ENCODE results near the gene CNKSR1.
"Not testable (repeated sequence)": the region's sequence is repeated elsewhere in the genome, so short reads cannot be mapped to it uniquely, and the experiment has no call there.

The CNKSR1 gene

DNA sequence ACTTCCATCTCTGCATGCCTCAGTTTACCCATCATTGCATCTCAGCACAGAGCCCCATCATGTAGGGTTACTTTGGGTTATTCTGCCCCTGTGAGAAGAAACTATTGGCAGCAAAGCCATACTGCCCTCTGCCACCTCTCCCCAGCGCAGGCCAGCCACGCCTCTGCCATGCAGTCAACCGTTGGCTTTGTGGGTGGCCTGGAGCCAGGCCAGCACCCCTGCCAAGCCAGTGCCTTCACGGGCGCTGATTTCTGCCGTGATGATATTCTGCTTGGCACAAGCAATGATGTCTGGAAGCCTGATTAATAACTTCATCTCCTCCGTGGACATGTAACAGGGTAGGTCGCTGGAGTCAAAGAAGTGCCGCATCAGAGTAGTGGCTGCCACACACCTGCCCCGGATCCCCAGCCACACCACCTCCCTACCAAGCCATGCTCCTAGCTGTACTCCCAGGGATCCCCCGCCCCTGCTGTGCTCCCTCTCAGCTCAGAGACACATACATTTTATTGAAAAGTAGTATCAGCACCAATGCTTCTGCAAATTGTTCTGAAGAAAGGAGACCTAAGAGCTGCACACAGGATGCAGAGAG lies 41.7 kb downstream of the CNKSR1 start:
- H3K27me3 ChIP-seq (ENCODE audit: control insufficient read depth, insufficient read depth, low read length): peaks cover 6% of the 10 kb centered on the region
- peaks cover 5% of the 10 kb centered on the region for H3K4me1 ChIP-seq (ENCODE audit: control insufficient read depth, insufficient read depth, low read length)
- H3K9ac ChIP-seq (ENCODE audit: low read depth, low read length): no peak overlapping the region

DNA sequence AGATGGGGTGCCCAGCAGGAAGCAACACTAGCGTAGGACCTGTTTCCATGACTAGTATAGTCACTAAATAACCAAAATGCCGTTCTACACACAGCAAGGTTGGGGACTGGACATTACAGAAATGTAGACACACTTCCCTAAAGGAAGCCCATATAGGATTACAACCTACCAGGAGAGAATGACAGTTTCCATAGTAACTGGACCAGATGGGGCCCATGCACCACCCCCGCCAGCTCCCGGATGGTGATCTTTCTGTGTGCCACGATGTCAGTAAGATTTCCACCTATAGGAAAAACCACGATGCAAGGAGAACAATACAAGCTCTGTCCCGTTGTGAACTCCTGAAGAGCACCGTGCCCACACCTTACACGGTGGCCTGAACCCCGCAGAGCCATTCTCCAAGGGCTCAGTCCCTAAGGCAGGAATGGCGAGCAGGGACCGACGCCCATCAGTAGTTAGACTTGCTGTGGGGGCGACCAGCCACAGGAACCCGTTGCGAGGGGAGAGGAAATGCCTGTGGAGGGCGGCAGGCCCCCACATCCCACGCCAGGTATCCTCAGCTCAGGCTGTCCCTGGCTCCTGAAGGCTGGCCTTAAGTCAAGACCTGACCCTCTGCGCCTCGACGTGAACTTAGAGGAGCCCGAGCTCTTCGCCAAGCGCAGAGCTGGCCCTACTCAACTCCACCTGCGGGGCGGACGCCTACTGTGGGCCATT lies 43.1 kb downstream of the CNKSR1 start:
- Histone ChIP-seq H3K9ac (ENCODE audit: low read depth, low read length) (no peak overlapping the region), H3K9me3 (ENCODE audit: control insufficient read depth, insufficient read depth, low read length) (no peaks in the 10 kb centered on the region), H3K27me3 (ENCODE audit: control insufficient read depth, insufficient read depth, low read length) (peaks cover 16% of the 10 kb centered on the region), H3K36me3 (ENCODE audit: control insufficient read depth, insufficient read depth, low read length) (no peaks in the 10 kb centered on the region), H3K4me1 (ENCODE audit: control insufficient read depth, insufficient read depth, low read length) (peaks cover 8% of the 10 kb centered on the region), H3K4me3 (ENCODE audit: low read depth, low read length) (no peak overlapping the region)

More for the DNA sequence above, 41.7 kb downstream of the CNKSR1 start:
- no peak overlapping the region for H3K4me3 ChIP-seq (ENCODE audit: low read depth, low read length)
- H3K9me3 ChIP-seq (ENCODE audit: control insufficient read depth, insufficient read depth, low read length): no peaks in the 10 kb centered on the region
- H3K36me3 ChIP-seq (ENCODE audit: control insufficient read depth, insufficient read depth, low read length): no peaks in the 10 kb centered on the region

DNA sequence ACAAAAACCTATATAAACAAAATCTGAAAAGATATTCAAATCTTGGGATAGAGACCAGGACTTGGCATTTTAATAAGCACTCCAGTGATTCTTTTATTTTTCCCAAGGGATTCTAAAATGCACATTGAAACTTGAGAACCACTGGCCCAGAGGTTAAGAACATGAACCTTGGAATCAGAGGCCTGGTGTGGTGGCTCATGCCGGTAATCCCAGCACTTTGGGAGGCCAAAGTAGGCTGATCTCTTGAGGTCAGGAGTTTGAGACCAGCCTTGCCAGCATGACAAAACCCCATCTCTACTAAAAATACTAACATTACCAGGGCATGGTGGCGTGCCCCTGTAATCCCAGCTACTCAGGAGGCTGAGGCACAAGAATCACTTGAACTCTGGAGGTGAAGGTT lies 43.8 kb downstream of the CNKSR1 start:
- Histone ChIP-seq H3K27me3 (ENCODE audit: control insufficient read depth, insufficient read depth, low read length) (peaks cover 20% of the 10 kb centered on the region), H3K9me3 (ENCODE audit: control insufficient read depth, insufficient read depth, low read length) (no peaks in the 10 kb centered on the region)

DNA sequence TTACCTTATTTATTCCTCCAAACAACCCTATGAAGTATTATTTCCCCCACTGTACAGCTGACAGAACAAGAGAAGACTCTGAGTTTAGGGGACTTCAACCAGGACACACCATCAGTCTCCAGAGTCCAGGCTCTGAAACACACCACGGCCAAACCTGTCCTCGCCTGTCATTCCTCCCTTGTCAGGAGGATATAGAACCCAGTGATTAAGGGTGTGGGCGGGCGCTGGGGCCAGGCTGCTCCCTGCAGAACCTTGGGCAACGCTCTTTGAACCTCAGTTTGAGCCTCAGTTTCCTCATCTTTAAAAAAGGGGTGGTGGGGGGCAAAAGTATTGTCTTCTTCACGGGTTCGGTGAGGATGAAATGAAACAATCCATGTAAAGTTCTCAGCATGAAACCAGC lies 47.3 kb downstream of the CNKSR1 start:
- peak overlapping the region; percentile 75 for H3K4me3 ChIP-seq (ENCODE audit: low read depth, low read length)
- H3K27me3 ChIP-seq (ENCODE audit: control insufficient read depth, insufficient read depth, low read length): peaks cover 27% of the 10 kb centered on the region
- H3K4me1 ChIP-seq (ENCODE audit: control insufficient read depth, insufficient read depth, low read length): peaks cover 5% of the 10 kb centered on the region
- no peaks in the 10 kb centered on the region for H3K9me3 ChIP-seq (ENCODE audit: control insufficient read depth, insufficient read depth, low read length)
- no peaks in the 10 kb centered on the region for H3K36me3 ChIP-seq (ENCODE audit: control insufficient read depth, insufficient read depth, low read length)
- H3K9ac ChIP-seq (ENCODE audit: low read depth, low read length): no peak overlapping the region

More for the DNA sequence above, 43.8 kb downstream of the CNKSR1 start:
- Histone ChIP-seq H3K36me3 (ENCODE audit: control insufficient read depth, insufficient read depth, low read length) (no peaks in the 10 kb centered on the region), H3K4me3 (ENCODE audit: low read depth, low read length) (no peak overlapping the region), H3K9ac (ENCODE audit: low read depth, low read length) (no peak overlapping the region), H3K4me1 (ENCODE audit: control insufficient read depth, insufficient read depth, low read length) (peaks cover 8% of the 10 kb centered on the region)

DNA sequence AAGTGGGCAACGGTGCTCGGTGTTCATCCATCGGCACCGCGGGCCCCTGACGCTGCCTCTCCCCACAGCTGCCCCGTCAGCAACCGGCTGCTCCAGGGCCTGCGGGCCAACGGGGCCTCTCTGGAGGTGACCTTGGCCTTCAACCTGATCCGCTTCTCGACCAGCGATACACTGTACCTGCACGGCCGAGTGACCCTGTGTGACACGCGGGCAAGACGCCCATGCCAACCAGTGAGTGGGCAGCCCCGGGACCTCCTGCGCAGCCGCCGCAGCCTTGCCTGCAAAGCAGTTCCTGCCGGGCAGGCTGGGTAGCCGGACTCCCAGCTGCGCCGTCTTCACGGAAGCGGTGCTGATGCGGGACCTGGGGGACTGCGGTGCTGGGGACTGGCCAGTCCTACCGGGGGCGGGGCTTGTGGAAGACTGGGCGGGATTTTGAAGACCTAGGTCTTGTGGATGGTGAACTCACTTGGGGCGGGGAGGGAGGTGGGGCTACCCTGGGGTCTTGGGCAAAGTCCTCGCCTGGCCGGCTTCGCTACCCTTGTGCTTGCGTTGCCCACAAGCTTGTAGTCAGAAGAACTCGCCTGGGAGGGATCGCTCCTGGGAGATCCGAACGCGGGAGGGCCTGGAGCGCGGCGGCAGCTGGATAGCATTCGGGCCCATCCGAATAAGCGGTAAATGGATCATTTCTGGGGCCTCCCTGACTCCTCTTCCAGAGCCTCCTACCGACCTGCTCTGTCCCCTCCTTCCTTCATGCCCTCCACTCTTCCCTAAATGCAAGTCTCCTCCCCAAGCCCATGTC lies 47.9 kb downstream of the CNKSR1 start:
- Histone ChIP-seq H3K9me3 (ENCODE audit: control insufficient read depth, insufficient read depth, low read length) (no peaks in the 10 kb centered on the region), H3K4me1 (ENCODE audit: control insufficient read depth, insufficient read depth, low read length) (peaks cover 3% of the 10 kb centered on the region), H3K9ac (ENCODE audit: low read depth, low read length) (no peak overlapping the region), H3K27me3 (ENCODE audit: control insufficient read depth, insufficient read depth, low read length) (peaks cover 27% of the 10 kb centered on the region), H3K36me3 (ENCODE audit: control insufficient read depth, insufficient read depth, low read length) (no peaks in the 10 kb centered on the region), H3K4me3 (ENCODE audit: low read depth, low read length) (peak overlapping the region; percentile 75)

DNA sequence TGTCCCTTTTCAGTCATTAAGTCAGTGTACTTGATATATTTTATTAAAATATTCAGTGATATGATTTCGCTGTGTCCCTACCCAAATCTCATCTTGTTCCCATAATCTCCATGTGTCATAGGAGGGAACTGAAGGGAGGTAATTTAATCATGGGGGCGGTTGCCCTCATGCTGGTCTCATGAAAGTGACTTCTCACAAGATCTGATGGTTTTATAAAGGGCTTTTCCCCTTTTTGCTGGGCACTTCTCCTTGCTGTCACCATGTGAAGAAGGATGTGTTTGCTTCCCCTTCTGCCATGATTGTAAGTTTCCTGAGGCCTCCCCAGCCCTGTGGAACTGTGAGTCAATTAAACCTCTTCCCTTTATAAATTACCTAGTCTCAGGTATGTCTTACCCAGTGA lies 53.4 kb downstream of the CNKSR1 start:
- not testable (repeated sequence) for H3K9ac ChIP-seq (ENCODE audit: low read depth, low read length); H3K27me3 ChIP-seq (ENCODE audit: control insufficient read depth, insufficient read depth, low read length); H3K9me3 ChIP-seq (ENCODE audit: control insufficient read depth, insufficient read depth, low read length); H3K4me3 ChIP-seq (ENCODE audit: low read depth, low read length); H3K4me1 ChIP-seq (ENCODE audit: control insufficient read depth, insufficient read depth, low read length); H3K36me3 ChIP-seq (ENCODE audit: control insufficient read depth, insufficient read depth, low read length)

DNA sequence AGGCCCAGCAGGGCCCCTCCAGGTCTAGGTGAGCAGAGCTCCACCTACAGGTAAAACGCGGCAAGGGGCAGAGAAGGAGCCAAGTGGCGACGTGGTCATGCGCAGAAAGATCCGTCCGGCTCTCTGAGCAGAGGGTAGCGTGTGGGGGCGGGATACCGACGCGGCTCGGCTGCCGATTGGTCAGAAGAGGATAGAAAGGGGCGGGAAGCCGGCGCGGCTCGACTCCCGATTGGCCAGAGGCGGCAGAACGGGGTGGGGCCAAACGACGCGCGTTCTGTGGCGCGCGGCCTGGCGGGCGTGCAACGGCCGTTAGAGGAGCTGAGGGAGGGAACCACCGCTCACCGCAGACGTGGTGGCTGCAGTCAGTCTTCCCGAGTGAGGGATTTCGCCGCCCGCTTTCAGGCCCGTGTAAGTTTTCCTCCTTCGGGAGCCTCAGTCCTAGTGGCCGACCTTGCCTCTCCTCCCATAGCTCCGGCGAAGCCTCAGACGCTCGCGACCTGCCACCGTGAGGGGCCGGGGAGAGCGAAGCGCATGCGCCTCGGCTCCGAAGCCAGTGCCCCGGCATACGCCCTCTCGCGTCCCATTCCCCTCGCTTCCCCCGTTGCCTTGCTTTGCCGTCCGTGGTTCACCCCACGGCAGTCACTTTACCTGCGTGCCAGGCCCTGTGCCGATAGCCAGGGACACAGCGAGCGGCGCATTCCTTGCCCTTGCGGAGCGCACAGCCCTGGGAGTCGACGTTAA lies 56.8 kb downstream of the CNKSR1 start, which contains the start of gene CEP85:
Gene CEP85 (plus strand): TSS at position 298 of the 741 bp plus-strand sequence. CDS start 5,584 bp downstream, outside the sequence.
- peak within 1 kb of the TSS; percentile 98 for H3K4me3 ChIP-seq (ENCODE audit: low read depth, low read length)
- no peaks in the 10 kb centered on the region for H3K36me3 ChIP-seq (ENCODE audit: control insufficient read depth, insufficient read depth, low read length)
- no peaks in the 10 kb centered on the region for H3K27me3 ChIP-seq (ENCODE audit: control insufficient read depth, insufficient read depth, low read length)
- peaks cover 3% of the 10 kb centered on the region for H3K4me1 ChIP-seq (ENCODE audit: control insufficient read depth, insufficient read depth, low read length)
- H3K9ac ChIP-seq (ENCODE audit: low read depth, low read length): peak within 1 kb of the TSS; percentile 92
- H3K9me3 ChIP-seq (ENCODE audit: control insufficient read depth, insufficient read depth, low read length): no peaks in the 10 kb centered on the region

DNA sequence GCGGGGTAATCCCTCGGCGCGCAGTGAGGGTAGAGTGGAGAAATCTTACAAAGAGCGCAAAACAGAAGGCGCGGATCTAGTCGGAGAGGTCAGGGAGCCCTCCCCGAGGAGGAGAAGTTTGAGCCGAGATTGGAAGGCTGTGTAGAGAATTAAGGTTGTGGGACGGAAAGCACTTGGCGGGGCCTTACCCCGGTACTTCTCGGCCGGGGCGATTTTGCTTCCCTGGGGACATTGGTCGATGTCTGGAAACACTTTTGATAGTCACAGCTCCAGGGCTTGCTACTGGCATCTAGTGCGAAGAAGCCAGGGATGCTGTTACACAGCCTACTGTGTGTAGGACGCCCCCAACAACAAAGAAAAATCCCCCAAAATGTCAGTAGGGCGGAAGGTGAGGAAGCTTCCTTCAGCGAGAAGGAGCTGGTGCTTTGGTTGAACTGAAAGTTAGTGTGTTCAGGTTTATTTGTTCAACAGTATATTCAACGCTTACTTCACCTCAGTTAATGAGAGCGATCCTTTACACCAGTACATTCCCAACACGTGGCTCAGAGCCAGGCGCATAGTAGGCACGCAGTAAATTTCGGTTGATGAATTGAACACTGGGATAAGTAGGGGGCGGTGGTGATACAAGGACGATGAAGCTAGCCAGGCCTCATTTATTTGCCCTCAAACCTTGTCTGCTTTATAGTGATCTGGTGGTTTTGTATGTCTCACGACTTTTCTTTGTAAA lies 57.5 kb downstream of the CNKSR1 start:
- peaks cover 3% of the 10 kb centered on the region for H3K4me1 ChIP-seq (ENCODE audit: control insufficient read depth, insufficient read depth, low read length)

DNA sequence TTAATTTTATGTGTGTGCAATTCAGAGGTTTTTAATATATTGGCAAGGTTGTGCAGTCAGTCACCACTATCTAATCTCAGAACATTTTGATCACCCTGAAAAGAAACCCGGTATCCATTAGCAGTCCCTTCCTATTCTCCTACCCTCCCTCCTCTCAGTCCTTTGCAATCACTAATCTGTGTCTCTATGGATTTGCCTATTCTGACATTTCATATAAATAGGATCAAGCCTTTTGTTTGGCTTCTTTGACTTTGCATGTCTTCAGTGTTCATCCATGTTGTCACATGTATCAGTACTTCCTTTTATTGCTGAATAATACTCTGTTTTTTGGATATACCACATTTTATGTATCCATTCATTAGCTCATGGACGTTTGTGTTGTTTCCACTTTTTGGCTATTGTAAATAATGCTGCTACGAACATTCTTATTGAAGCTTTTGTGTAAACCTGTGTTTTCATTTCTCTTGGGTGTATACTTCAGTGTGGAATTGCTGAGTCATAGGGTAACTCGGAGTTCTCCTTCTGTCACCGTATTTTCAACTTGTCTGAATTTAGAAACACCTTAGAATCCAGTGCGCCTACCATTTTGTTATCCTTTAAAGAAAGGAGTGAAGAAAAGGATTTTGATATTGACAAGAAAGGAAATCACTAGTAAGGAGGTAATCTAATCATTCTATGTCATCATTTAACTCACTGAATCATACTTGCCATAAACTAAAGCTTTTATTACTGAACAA lies 60.1 kb downstream of the CNKSR1 start:
- Histone ChIP-seq H3K4me3 (ENCODE audit: low read depth, low read length) (no peak overlapping the region), H3K27me3 (ENCODE audit: control insufficient read depth, insufficient read depth, low read length) (no peaks in the 10 kb centered on the region), H3K9ac (ENCODE audit: low read depth, low read length) (no peak overlapping the region)

More for the DNA sequence above, 57.5 kb downstream of the CNKSR1 start:
- Histone ChIP-seq H3K36me3 (ENCODE audit: control insufficient read depth, insufficient read depth, low read length) (no peaks in the 10 kb centered on the region), H3K9me3 (ENCODE audit: control insufficient read depth, insufficient read depth, low read length) (no peaks in the 10 kb centered on the region), H3K27me3 (ENCODE audit: control insufficient read depth, insufficient read depth, low read length) (no peaks in the 10 kb centered on the region), H3K9ac (ENCODE audit: low read depth, low read length) (peak overlapping the region; percentile 92), H3K4me3 (ENCODE audit: low read depth, low read length) (peak overlapping the region; percentile 98)

More for the DNA sequence above, 60.1 kb downstream of the CNKSR1 start:
- Histone ChIP-seq H3K36me3 (ENCODE audit: control insufficient read depth, insufficient read depth, low read length) (no peaks in the 10 kb centered on the region), H3K9me3 (ENCODE audit: control insufficient read depth, insufficient read depth, low read length) (no peaks in the 10 kb centered on the region), H3K4me1 (ENCODE audit: control insufficient read depth, insufficient read depth, low read length) (peaks cover 3% of the 10 kb centered on the region)
